DND-41 (cell line): Measurements from ENCODE around the gene SLC1A7.

ENCODE experiments used
- EZH2 ChIP-seq: IDR thresholded peaks from 3 replicates; pipeline ENCODE4 v1.6.1; 2012; ENCODE audit warnings: borderline replicate concordance, low read depth, mild to moderate bottlenecking, moderate library complexity, low read length, inconsistent platforms; ENCODE audit not compliant: severe bottlenecking
- TF ChIP-seq, protein P1 (sequence below): IDR thresholded peaks from 2 replicates; pipeline ENCODE4 v1.5.1; 2012; ENCODE audit warnings: borderline replicate concordance, low read length, moderate library complexity, mild to moderate bottlenecking; ENCODE audit not compliant: poor library complexity, severe bottlenecking; ENCODE audit errors: extremely low read depth

DNA sequence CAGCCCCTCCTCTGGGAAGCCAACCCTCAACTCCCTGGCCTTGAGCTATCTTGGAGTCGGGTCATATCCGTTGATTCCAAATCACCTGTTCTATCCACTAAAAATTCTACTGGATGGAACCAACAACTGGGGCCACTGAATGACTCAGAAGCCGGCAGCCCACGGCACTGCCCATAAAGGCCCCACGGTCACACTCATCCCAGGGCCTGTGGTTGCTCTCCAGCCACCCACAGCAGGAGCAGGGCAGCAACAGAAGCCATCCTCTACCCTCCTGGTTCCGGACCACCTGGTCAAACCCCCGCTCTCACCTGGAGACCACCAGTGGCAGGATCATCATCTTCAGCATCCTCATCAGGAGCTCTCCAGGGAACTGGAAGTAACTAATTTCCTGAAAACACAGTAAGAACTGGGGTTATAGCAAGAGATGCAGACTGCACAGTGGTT is 8.4 kb downstream of the SLC1A7 start:
- TF ChIP-seq, protein P1, sequence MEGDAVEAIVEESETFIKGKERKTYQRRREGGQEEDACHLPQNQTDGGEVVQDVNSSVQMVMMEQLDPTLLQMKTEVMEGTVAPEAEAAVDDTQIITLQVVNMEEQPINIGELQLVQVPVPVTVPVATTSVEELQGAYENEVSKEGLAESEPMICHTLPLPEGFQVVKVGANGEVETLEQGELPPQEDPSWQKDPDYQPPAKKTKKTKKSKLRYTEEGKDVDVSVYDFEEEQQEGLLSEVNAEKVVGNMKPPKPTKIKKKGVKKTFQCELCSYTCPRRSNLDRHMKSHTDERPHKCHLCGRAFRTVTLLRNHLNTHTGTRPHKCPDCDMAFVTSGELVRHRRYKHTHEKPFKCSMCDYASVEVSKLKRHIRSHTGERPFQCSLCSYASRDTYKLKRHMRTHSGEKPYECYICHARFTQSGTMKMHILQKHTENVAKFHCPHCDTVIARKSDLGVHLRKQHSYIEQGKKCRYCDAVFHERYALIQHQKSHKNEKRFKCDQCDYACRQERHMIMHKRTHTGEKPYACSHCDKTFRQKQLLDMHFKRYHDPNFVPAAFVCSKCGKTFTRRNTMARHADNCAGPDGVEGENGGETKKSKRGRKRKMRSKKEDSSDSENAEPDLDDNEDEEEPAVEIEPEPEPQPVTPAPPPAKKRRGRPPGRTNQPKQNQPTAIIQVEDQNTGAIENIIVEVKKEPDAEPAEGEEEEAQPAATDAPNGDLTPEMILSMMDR, result no peak
- TF ChIP-seq EZH2, result no peak
